Thyroid gland (tissue), 4 donors: Measurements from ENCODE around the gene NEMP1.

Experiments
- POLR2A ChIP-seq, 2 donors: fragments of 450-650 bp; IDR thresholded peaks; one replicate each; pipeline ENCODE4 v1.6.1; 2017; ENCODE audit warnings: antibody characterized with exemption in 2 of 2, mild to moderate bottlenecking in 2 of 2, moderate library complexity in 1 of 2
- TF ChIP-seq, protein P1 (sequence below), 6 experiments: fragments of 200-600 bp in 3 of 6; fragments of 450-650 bp in 3 of 6; sonication (generic) in 3 of 6; IDR thresholded peaks; one replicate each; pipeline ENCODE4 v1.5.1; 2016 to 2019; ENCODE audit warnings: antibody characterized with exemption in 6 of 6, mild to moderate bottlenecking in 2 of 6, inconsistent platforms in 1 of 6, moderate library complexity in 1 of 6

DNA sequence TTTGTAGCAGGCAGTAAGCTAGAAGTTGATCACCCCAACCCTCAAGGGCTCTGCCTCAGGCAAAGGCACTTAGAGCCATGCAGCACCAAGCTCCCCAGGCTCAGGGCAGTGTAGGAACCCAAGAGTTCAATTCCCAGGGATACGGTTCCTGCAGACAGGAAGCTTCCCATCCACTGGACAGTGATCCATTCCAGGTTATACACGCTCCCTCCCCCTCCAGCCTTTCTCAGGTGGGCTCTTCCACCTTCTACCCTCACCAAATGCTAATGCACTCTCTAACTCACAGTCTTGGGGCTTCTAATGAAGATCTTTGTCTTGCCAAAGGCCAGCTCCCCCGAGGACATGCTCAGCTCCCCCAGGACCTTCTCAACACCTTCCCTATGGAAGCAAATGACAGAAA lies 41.3 kb downstream of the NEMP1 start:
- TF ChIP-seq, protein P1, sequence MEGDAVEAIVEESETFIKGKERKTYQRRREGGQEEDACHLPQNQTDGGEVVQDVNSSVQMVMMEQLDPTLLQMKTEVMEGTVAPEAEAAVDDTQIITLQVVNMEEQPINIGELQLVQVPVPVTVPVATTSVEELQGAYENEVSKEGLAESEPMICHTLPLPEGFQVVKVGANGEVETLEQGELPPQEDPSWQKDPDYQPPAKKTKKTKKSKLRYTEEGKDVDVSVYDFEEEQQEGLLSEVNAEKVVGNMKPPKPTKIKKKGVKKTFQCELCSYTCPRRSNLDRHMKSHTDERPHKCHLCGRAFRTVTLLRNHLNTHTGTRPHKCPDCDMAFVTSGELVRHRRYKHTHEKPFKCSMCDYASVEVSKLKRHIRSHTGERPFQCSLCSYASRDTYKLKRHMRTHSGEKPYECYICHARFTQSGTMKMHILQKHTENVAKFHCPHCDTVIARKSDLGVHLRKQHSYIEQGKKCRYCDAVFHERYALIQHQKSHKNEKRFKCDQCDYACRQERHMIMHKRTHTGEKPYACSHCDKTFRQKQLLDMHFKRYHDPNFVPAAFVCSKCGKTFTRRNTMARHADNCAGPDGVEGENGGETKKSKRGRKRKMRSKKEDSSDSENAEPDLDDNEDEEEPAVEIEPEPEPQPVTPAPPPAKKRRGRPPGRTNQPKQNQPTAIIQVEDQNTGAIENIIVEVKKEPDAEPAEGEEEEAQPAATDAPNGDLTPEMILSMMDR (IDR thresholded peaks at IDR 0.05): no peak
- no peak for TF ChIP-seq POLR2A (IDR thresholded peaks at IDR 0.05)
